HG03469 (cell line): ENCODE results near the gene SHC1.
"Not testable (repeated sequence)": the region's sequence is repeated elsewhere in the genome, so short reads cannot be mapped to it uniquely, and the experiment has no call there.

Experiments
- ATAC-seq: cut with Tn5 transposase; IDR thresholded peaks from one replicate; pipeline ENCODE4 v1.9.1; 2021; ENCODE audit warnings: mild to moderate bottlenecking, moderate library complexity, moderate number of reproducible peaks; ENCODE audit not compliant: unreplicated experiment

The SHC1 gene

GRCh38 chr1:154996966-154997701, 26.6 kb upstream of the SHC1 start:
- no peak for ATAC-seq

- not testable (repeated sequence) for ATAC-seq
These were observed 24.9 kb upstream of the SHC1 start for GRCh38 chr1:154995301-154995983.

- no peak for ATAC-seq
These were observed 24.0 kb upstream of the SHC1 start for GRCh38 chr1:154994591-154994990.

GRCh38 chr1:154994269-154994587, 23.7 kb upstream of the SHC1 start:
- no peak for ATAC-seq

GRCh38 chr1:154993572-154994268, 23.2 kb upstream of the SHC1 start, which contains the start of gene LENEP:
Gene LENEP, plus strand, starts transcription at chr1:154993586. Its CDS starts 22 bp downstream, at chr1:154993608.
- ATAC-seq: no peak

GRCh38 chr1:154992721-154993571, 22.4 kb upstream of the SHC1 start:
- ATAC-seq: no peak

- no peak for ATAC-seq
These were observed 19.7 kb upstream of the SHC1 start for GRCh38 chr1:154990276-154990675.

GRCh38 chr1:154989195-154989860, 18.8 kb upstream of the SHC1 start:
- ATAC-seq: no peak

- no peak for ATAC-seq
These were observed 17.8 kb upstream of the SHC1 start for GRCh38 chr1:154988058-154988954.

GRCh38 chr1:154987326-154987725, 16.8 kb upstream of the SHC1 start:
- ATAC-seq: no peak

GRCh38 chr1:154986736-154987135, 16.2 kb upstream of the SHC1 start:
- not testable (repeated sequence) for ATAC-seq

GRCh38 chr1:154983776-154984466, 13.4 kb upstream of the SHC1 start:
- ATAC-seq: no peak

GRCh38 chr1:154982897-154983648, 12.5 kb upstream of the SHC1 start, which contains the start of gene FLAD1:
Gene FLAD1, plus strand, starts transcription at chr1:154983344. Its CDS starts 351 bp downstream, at chr1:154983695.
- peak; percentile 92 for ATAC-seq

- no peak for ATAC-seq
These were observed 11.8 kb upstream of the SHC1 start for GRCh38 chr1:154982341-154982740.

- ATAC-seq: no peak
These were observed 7.8 kb upstream of the SHC1 start for GRCh38 chr1:154978360-154978759.

- ATAC-seq: not testable (repeated sequence)
These were observed 7.2 kb upstream of the SHC1 start for GRCh38 chr1:154977762-154978161.

GRCh38 chr1:154975409-154976059, 5.0 kb upstream of the SHC1 start:
- ATAC-seq: no peak
